Loucy (cell line): ENCODE data around the gene PLPP7.

Source experiments
- H2AFZ ChIP-seq: fragments of 200-600 bp; sonication (generic); 2 replicates; pipeline ENCODE4 v1.6.0; 2016; ENCODE audit warnings: antibody characterized with exemption, mild to moderate bottlenecking, low read length, moderate library complexity
- H3F3A ChIP-seq: fragments of 200-600 bp; 2 replicates; pipeline ENCODE4 v1.6.0; 2016; ENCODE audit warnings: antibody characterized with exemption, low read depth, mild to moderate bottlenecking
- H3K27me3 ChIP-seq: fragments of 200-600 bp; sonication (generic); 2 replicates; pipeline ENCODE4 v1.6.1; 2014; ENCODE audit warnings: low read length, mild to moderate bottlenecking; ENCODE audit not compliant: insufficient read depth, poor library complexity, severe bottlenecking
- H3K36me3 ChIP-seq: fragments of 200-600 bp; sonication (generic); 2 replicates; pipeline ENCODE4 v1.6.1; 2016; ENCODE audit warnings: low read length; ENCODE audit not compliant: insufficient read depth
- H3K4me1 ChIP-seq: fragments of 200-600 bp; sonication (generic); 2 replicates; pipeline ENCODE4 v1.5.1; 2014; ENCODE audit warnings: low read length, mild to moderate bottlenecking; ENCODE audit not compliant: insufficient read depth, poor library complexity, severe bottlenecking
- H3K4me2 ChIP-seq: fragments of 200-600 bp; sonication (generic); 2 replicates; pipeline ENCODE4 v1.6.0; 2014; ENCODE audit warnings: antibody characterized with exemption, low read length, low read depth, mild to moderate bottlenecking; ENCODE audit not compliant: poor library complexity, severe bottlenecking
- H3K4me3 ChIP-seq: fragments of 200-600 bp; sonication (generic); 2 replicates; pipeline ENCODE4 v1.5.1; 2014; ENCODE audit warnings: low read length, mild to moderate bottlenecking, mixed read lengths; ENCODE audit not compliant: poor library complexity, severe bottlenecking
- H3K79me2 ChIP-seq: fragments of 200-600 bp; sonication (generic); 2 replicates; pipeline ENCODE4 v1.6.1; 2014; ENCODE audit warnings: low read length; ENCODE audit not compliant: insufficient read depth
- H3K9ac ChIP-seq: fragments of 200-600 bp; sonication (generic); 2 replicates; pipeline ENCODE4 v1.6.0; 2014; ENCODE audit warnings: mild to moderate bottlenecking, low read depth, low read length, moderate library complexity; ENCODE audit not compliant: poor library complexity, severe bottlenecking
- H3K9me2 ChIP-seq: fragments of 200-600 bp; sonication (generic); replicated peaks from 2 replicates; pipeline ENCODE4 v1.6.1; 2016; ENCODE audit warnings: low read depth, low read length, mixed read lengths
- H3K9me3 ChIP-seq: fragments of 200-600 bp; sonication (generic); 2 replicates; pipeline ENCODE4 v1.6.1; 2014; ENCODE audit warnings: mild to moderate bottlenecking, antibody characterized with exemption, low read length, low read depth; ENCODE audit not compliant: insufficient read depth
- H4K20me1 ChIP-seq: fragments of 200-600 bp; sonication (generic); 2 replicates; pipeline ENCODE4 v1.6.0; 2014; ENCODE audit warnings: antibody characterized with exemption, low read length, mild to moderate bottlenecking; ENCODE audit not compliant: insufficient read depth, poor library complexity, severe bottlenecking
- CTCF ChIP-seq: fragments of 200-600 bp; sonication (generic); conservative IDR thresholded peaks from 2 replicates; pipeline ENCODE4 v1.5.1; 2014; ENCODE audit warnings: mild to moderate bottlenecking, antibody characterized with exemption, low read length
- EZH2phosphoT487 ChIP-seq: fragments of 200-600 bp; IDR thresholded peaks from 2 replicates; pipeline ENCODE4 v1.6.1; 2018; ENCODE audit warnings: antibody characterized with exemption, mild to moderate bottlenecking, moderate library complexity, borderline replicate concordance

PLPP7 gene

GRCh38 chr9:131246618-131247017, 42.9 kb upstream of the PLPP7 start:
- Histone ChIP-seq H3K27me3 (no peaks in the 10 kb centered on the region), H3K36me3 (no peaks in the 10 kb centered on the region), H3K9ac (no peak overlapping the region), H3K4me3 (no peak overlapping the region), H2AFZ (no peak overlapping the region), H3K9me2 (no peaks in the 10 kb centered on the region), H4K20me1 (no peaks in the 10 kb centered on the region), H3K4me1 (peaks cover under 1% of the 10 kb centered on the region), H3F3A (no peaks in the 10 kb centered on the region), H3K4me2 (no peak overlapping the region), H3K79me2 (no peaks in the 10 kb centered on the region), H3K9me3 (no peaks in the 10 kb centered on the region)
- TF ChIP-seq EZH2phosphoT487: no peak

GRCh38 chr9:131252120-131252519, 37.4 kb upstream of the PLPP7 start:
- Histone ChIP-seq H3K36me3 (no peaks in the 10 kb centered on the region), H3K9me2 (no peaks in the 10 kb centered on the region), H2AFZ (0 out of 2 replicates have a peak overlapping the region, but pooled peaks have one; percentile 11), H3F3A (peaks cover 5% of the 10 kb centered on the region; the same call in 1 of the 2 replicates), H3K79me2 (peaks cover 6% of the 10 kb centered on the region), H3K9me3 (no peaks in the 10 kb centered on the region), H4K20me1 (no peaks in the 10 kb centered on the region), H3K4me2 (peak overlapping the region; percentile 76), H3K9ac (peak overlapping the region; percentile 74), H3K27me3 (no peaks in the 10 kb centered on the region), H3K4me1 (peaks cover 49% of the 10 kb centered on the region), H3K4me3 (peak overlapping the region; percentile 67)
- TF ChIP-seq EZH2phosphoT487: no peak
- no peak for TF ChIP-seq CTCF

DNA sequence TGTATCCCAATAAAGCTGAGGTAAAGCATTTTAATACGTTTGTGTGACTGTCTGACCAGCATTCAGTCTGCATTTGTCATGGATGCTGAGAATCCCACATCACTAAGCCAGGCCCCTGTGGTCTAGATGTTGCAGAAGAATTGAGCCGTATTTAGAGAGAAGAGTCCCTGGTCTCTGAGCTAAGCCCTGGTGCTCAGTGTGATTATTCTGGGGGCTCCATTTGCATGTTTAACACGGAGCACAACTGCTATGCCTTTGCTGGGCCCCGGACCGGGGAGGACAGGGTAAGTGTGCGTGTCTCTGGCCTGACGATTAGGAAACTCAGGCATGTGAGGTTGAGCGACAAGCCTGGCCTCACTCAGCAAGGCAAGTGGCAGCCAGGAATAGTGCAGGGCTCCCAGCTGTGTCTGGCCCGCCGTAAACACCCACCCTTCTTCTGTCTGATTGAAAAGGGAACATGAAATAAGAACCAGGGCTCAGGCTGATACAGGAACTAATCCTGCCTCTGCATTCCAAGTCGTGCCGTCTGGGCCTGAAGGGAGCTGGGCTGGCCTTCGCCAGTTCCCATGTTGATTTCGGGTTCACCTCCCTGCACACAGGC, 35.5 kb upstream of the PLPP7 start:
- Histone ChIP-seq H3K79me2 (peaks cover 12% of the 10 kb centered on the region), H3F3A (peaks cover 11% of the 10 kb centered on the region; the same call in 1 of the 2 replicates), H3K4me1 (peaks cover 59% of the 10 kb centered on the region), H3K36me3 (peaks cover 3% of the 10 kb centered on the region; the same call in 1 of the 2 replicates), H3K9me3 (no peaks in the 10 kb centered on the region), H3K27me3 (no peaks in the 10 kb centered on the region), H2AFZ (no peak overlapping the region), H4K20me1 (no peaks in the 10 kb centered on the region), H3K4me3 (no peak overlapping the region), H3K9me2 (no peaks in the 10 kb centered on the region), H3K4me2 (peak overlapping the region; percentile 76), H3K9ac (peak overlapping the region; percentile 74)
- TF ChIP-seq EZH2phosphoT487 (no peak), CTCF (no peak)

GRCh38 chr9:131254626-131255025, 34.9 kb upstream of the PLPP7 start:
- Histone ChIP-seq H3F3A (peaks cover 11% of the 10 kb centered on the region; the same call in 1 of the 2 replicates), H2AFZ (no peak overlapping the region), H3K4me3 (no peak overlapping the region), H3K9ac (peak overlapping the region; percentile 85), H3K27me3 (no peaks in the 10 kb centered on the region), H3K9me2 (no peaks in the 10 kb centered on the region), H3K9me3 (no peaks in the 10 kb centered on the region), H3K79me2 (peaks cover 12% of the 10 kb centered on the region), H4K20me1 (no peaks in the 10 kb centered on the region), H3K4me1 (peaks cover 59% of the 10 kb centered on the region), H3K4me2 (no peak overlapping the region), H3K36me3 (peaks cover 9% of the 10 kb centered on the region; the same call in 1 of the 2 replicates)
- TF ChIP-seq CTCF: no peak
